Measurements from ENCODE around the gene CD6.

DNA sequence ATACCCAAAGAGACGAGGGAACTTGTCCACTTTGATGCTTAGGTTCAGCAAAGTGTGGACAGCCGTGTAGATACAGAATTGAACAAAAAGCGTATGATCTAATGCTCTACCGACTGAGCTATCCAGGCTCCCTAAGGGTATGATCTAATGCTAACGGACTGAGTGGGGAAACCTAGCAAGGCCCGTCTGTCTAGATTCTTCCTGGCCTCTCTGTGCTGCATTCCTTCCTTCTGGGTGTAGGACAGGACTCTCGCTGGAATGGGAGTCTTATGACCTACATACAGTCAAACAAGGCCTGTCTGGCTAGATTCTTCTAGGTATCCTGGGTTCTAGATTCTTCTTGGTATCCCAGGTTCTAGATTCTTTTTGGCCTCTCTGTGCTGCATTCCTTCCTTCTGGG lies 11.1 kb upstream of the CD6 start:
- no peak for TF ChIP-seq EZH2 (IDR thresholded peaks at IDR 0.05; ENCODE audit: borderline replicate concordance)
- TF ChIP-seq, protein P1, sequence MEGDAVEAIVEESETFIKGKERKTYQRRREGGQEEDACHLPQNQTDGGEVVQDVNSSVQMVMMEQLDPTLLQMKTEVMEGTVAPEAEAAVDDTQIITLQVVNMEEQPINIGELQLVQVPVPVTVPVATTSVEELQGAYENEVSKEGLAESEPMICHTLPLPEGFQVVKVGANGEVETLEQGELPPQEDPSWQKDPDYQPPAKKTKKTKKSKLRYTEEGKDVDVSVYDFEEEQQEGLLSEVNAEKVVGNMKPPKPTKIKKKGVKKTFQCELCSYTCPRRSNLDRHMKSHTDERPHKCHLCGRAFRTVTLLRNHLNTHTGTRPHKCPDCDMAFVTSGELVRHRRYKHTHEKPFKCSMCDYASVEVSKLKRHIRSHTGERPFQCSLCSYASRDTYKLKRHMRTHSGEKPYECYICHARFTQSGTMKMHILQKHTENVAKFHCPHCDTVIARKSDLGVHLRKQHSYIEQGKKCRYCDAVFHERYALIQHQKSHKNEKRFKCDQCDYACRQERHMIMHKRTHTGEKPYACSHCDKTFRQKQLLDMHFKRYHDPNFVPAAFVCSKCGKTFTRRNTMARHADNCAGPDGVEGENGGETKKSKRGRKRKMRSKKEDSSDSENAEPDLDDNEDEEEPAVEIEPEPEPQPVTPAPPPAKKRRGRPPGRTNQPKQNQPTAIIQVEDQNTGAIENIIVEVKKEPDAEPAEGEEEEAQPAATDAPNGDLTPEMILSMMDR (IDR thresholded peaks at IDR 0.05; ENCODE audit: poor library complexity) = no peak
- no peak for TF ChIP-seq EZH2phosphoT487 (IDR thresholded peaks at IDR 0.05; ENCODE audit: low read depth, severe bottlenecking, unreplicated experiment)
